Measurements from ENCODE around the gene PALLD. TPM values are rescaled to one million over a fixed set of nuclear protein-coding genes. Genes with fewer than 3 reads are reported as not detected.
A peak's percentile ranks its signal among the peaks of the same experiment; 100 is the strongest.
"Not testable (repeated sequence)": the region's sequence is repeated elsewhere in the genome, so short reads cannot be mapped to it uniquely, and the experiment has no call there.

The PALLD gene
- total RNA-seq, 1 experiment from 2014 or later, result 26.7 TPM

GRCh38 chr4:168451331-168451730, 45.5 kb upstream of the PALLD start:
- Histone ChIP-seq H3K36me3 (ENCODE audit: low read depth, low read length) (no peaks in the 10 kb centered on the region), H3K4me2 (ENCODE audit: low read length) (peak overlapping the region; percentile 36), H3K9ac (ENCODE audit: low read length) (no peak overlapping the region), H3K9me3 (ENCODE audit: low read length) (no peaks in the 10 kb centered on the region), H3K9me2 (replicated peaks; ENCODE audit: low read length) (no peaks in the 10 kb centered on the region), H3K27me3 (ENCODE audit: low read length) (no peaks in the 10 kb centered on the region), H3K4me1 (ENCODE audit: insufficient read depth, low read length) (peaks cover 24% of the 10 kb centered on the region), H3K4me3 (ENCODE audit: low read length) (no peak overlapping the region), H2AFZ (ENCODE audit: low read length) (no peak overlapping the region), H3K79me2 (ENCODE audit: low read length) (no peaks in the 10 kb centered on the region), H4K20me1 (ENCODE audit: low read length) (no peaks in the 10 kb centered on the region), H3F3A (ENCODE audit: low read length, unreplicated experiment) (no peaks in the 10 kb centered on the region), H3K27ac (ENCODE audit: low read length) (peak overlapping the region; percentile 63)
- TSS peak; percentile 43 for BruUV-seq (replicated peaks)
- POLR2A ChIA-PET (ENCODE audit: unreplicated experiment), result no interaction called here
- ATAC-seq (0 out of 2 replicates have a peak, but pooled peaks have one; percentile 33), DNase-seq (no peak)
- CTCF ChIA-PET, result no interaction called here
- TF ChIP-seq EZH2 (IDR thresholded peaks at IDR 0.05; ENCODE audit: low read length, unreplicated experiment), result no peak
- TF ChIP-seq CTCF (conservative IDR thresholded peaks at IDR 0.05; ENCODE audit: low read depth, low read length), result no peak
- TF ChIP-seq EZH2phosphoT487 (IDR thresholded peaks at IDR 0.05; ENCODE audit: borderline replicate concordance, low read length), result no peak
- intact Hi-C loops (cut with micrococcal nuclease), result no loop called here

- intact Hi-C loops (cut with micrococcal nuclease), result no loop called here
- Histone ChIP-seq H3K4me2 (ENCODE audit: low read length) (peak overlapping the region; percentile 36), H3K4me3 (ENCODE audit: low read length) (no peak overlapping the region), H3K36me3 (ENCODE audit: low read depth, low read length) (no peaks in the 10 kb centered on the region), H3K9ac (ENCODE audit: low read length) (no peak overlapping the region), H3K9me3 (ENCODE audit: low read length) (no peaks in the 10 kb centered on the region), H3K27me3 (ENCODE audit: low read length) (no peaks in the 10 kb centered on the region), H3K4me1 (ENCODE audit: insufficient read depth, low read length) (peaks cover 24% of the 10 kb centered on the region), H3F3A (ENCODE audit: low read length, unreplicated experiment) (no peaks in the 10 kb centered on the region), H2AFZ (ENCODE audit: low read length) (no peak overlapping the region), H3K27ac (ENCODE audit: low read length) (peak overlapping the region; percentile 63), H3K79me2 (ENCODE audit: low read length) (no peaks in the 10 kb centered on the region), H3K9me2 (replicated peaks; ENCODE audit: low read length) (no peaks in the 10 kb centered on the region), H4K20me1 (ENCODE audit: low read length) (no peaks in the 10 kb centered on the region)
- DNase-seq (peak; percentile 84), ATAC-seq (peak; percentile 86)
- POLR2A ChIA-PET (ENCODE audit: unreplicated experiment), result no interaction called here
- TF ChIP-seq CTCF (conservative IDR thresholded peaks at IDR 0.05; ENCODE audit: low read depth, low read length) (no peak), EZH2 (IDR thresholded peaks at IDR 0.05; ENCODE audit: low read length, unreplicated experiment) (no peak), EZH2phosphoT487 (IDR thresholded peaks at IDR 0.05; ENCODE audit: borderline replicate concordance, low read length) (no peak)
- BruUV-seq (replicated peaks), result no TSS peak
- CTCF ChIA-PET, result no interaction called here
Observed at GRCh38 chr4:168451744-168452390, 45.0 kb upstream of the PALLD start.

GRCh38 chr4:168453146-168453545, 43.7 kb upstream of the PALLD start:
- POLR2A ChIA-PET (ENCODE audit: unreplicated experiment), result no interaction called here
- Histone ChIP-seq H3K27ac (ENCODE audit: low read length) (no peak overlapping the region), H3K79me2 (ENCODE audit: low read length) (no peaks in the 10 kb centered on the region), H4K20me1 (ENCODE audit: low read length) (no peaks in the 10 kb centered on the region), H3K9me2 (replicated peaks; ENCODE audit: low read length) (no peaks in the 10 kb centered on the region), H3K4me1 (ENCODE audit: insufficient read depth, low read length) (peaks cover 24% of the 10 kb centered on the region), H3K9ac (ENCODE audit: low read length) (no peak overlapping the region), H3K27me3 (ENCODE audit: low read length) (no peaks in the 10 kb centered on the region), H3K36me3 (ENCODE audit: low read depth, low read length) (no peaks in the 10 kb centered on the region), H3K4me2 (ENCODE audit: low read length) (no peak overlapping the region), H3K9me3 (ENCODE audit: low read length) (no peaks in the 10 kb centered on the region), H2AFZ (ENCODE audit: low read length) (no peak overlapping the region), H3F3A (ENCODE audit: low read length, unreplicated experiment) (no peaks in the 10 kb centered on the region), H3K4me3 (ENCODE audit: low read length) (no peak overlapping the region)
- BruUV-seq (replicated peaks), result no TSS peak
- CTCF ChIA-PET, result no interaction called here
- ATAC-seq (no peak), DNase-seq (no peak)
- intact Hi-C loops (cut with micrococcal nuclease), result no loop called here
- TF ChIP-seq EZH2 (IDR thresholded peaks at IDR 0.05; ENCODE audit: low read length, unreplicated experiment) (no peak), EZH2phosphoT487 (IDR thresholded peaks at IDR 0.05; ENCODE audit: borderline replicate concordance, low read length) (no peak)

GRCh38 chr4:168458256-168458655, 38.6 kb upstream of the PALLD start:
- H3K27me3 ChIP-seq (ENCODE audit: low read length); POLR2A ChIA-PET (ENCODE audit: unreplicated experiment); H2AFZ ChIP-seq (ENCODE audit: low read length); H3F3A ChIP-seq (ENCODE audit: low read length, unreplicated experiment); DNase-seq; H3K9me2 ChIP-seq (replicated peaks; ENCODE audit: low read length); CTCF ChIA-PET; H3K9me3 ChIP-seq (ENCODE audit: low read length); H4K20me1 ChIP-seq (ENCODE audit: low read length); H3K79me2 ChIP-seq (ENCODE audit: low read length); H3K4me1 ChIP-seq (ENCODE audit: insufficient read depth, low read length); H3K27ac ChIP-seq (ENCODE audit: low read length); intact Hi-C loops (cut with micrococcal nuclease); H3K36me3 ChIP-seq (ENCODE audit: low read depth, low read length); ATAC-seq; H3K4me3 ChIP-seq (ENCODE audit: low read length); BruUV-seq (replicated peaks); H3K9ac ChIP-seq (ENCODE audit: low read length); H3K4me2 ChIP-seq (ENCODE audit: low read length): not testable (repeated sequence)
